ENCODE data around the gene SYNPR. TPM values are rescaled to one million over a fixed set of nuclear protein-coding genes. Genes with fewer than 3 reads are reported as not detected.

The SYNPR gene
- total RNA-seq, 2 donors from 2014 or later, result not detected

DNA sequence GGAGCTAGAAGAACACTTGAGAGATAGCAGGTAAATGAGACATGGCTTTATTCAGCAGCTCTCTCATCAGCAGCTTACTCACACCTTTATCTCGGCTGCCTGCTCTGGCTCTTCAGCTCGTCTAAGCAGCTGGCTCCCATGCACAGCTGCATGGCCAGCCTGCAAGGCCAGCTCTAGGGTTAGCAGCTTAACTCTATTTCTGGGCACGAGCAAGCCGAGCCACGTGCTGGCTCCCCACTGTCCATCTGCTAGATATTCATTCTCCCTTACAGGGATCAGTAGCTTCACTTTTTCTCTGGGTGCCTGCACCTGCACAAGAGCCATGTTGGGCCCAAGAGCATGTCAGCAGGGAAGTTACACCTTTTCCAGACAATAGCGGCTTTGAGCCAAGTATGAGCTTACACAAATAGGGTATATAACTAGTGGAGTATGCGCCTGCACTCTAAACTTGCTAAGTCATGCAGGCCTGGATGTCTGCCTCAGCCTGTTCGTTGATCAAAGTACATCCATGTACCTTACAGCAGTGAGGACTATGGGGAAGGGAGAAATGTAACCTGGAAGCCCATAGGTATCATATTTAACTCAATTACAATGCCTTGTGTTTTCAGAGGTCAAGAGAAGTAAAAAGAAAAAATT, 199.5 kb downstream of the SYNPR start:
- no peaks in the 10 kb centered on the region for H3K27me3 ChIP-seq (replicated peaks; ENCODE audit: insufficient read depth)
- no peaks in the 10 kb centered on the region for H3K9me3 ChIP-seq
- no peak for DNase-seq (ENCODE audit: low spot score)
- H3K4me1 ChIP-seq (ENCODE audit: control insufficient read depth in 1 of 2, low read depth in 2 of 2), result no peaks in the 10 kb centered on the region
- no peak overlapping the region for H3K4me3 ChIP-seq
- no peak for ATAC-seq (ENCODE audit: insufficient number of reproducible peaks, low FRiP score, low read depth)
- TF ChIP-seq, protein P1, sequence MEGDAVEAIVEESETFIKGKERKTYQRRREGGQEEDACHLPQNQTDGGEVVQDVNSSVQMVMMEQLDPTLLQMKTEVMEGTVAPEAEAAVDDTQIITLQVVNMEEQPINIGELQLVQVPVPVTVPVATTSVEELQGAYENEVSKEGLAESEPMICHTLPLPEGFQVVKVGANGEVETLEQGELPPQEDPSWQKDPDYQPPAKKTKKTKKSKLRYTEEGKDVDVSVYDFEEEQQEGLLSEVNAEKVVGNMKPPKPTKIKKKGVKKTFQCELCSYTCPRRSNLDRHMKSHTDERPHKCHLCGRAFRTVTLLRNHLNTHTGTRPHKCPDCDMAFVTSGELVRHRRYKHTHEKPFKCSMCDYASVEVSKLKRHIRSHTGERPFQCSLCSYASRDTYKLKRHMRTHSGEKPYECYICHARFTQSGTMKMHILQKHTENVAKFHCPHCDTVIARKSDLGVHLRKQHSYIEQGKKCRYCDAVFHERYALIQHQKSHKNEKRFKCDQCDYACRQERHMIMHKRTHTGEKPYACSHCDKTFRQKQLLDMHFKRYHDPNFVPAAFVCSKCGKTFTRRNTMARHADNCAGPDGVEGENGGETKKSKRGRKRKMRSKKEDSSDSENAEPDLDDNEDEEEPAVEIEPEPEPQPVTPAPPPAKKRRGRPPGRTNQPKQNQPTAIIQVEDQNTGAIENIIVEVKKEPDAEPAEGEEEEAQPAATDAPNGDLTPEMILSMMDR (IDR thresholded peaks at IDR 0.05), result no peak
- H3K36me3 ChIP-seq, result no peaks in the 10 kb centered on the region
- H3K27ac ChIP-seq, result no peak overlapping the region

DNA sequence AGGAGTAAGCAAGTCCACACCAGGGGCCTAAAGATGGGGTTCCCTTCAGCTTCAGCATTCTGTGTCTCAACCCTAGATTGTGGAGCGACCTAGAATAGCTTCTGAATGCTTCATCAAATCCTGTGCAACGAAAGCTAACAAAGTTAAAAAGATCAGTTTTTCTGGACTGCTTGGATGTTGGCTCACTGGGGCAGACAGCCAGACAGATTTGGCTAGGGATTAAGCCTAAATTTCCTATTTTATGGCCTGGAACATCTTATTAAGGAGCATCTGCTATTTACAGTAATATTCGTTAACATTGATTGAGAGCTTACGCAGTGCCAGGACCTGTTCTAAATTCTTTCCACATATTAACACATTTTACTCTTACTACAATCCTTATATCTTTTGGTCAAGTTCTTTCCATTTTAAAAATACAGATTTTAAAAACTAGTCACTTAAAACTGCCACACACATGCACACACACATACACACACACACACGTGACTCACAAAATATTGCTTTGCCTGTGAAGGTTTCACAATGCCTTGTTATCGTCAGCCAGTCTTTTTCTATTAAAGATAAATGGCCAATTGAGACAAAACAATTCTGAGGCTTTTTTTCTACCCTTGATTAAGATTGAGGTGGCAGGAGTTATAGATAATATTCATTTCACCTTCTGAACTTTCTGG, 201.0 kb downstream of the SYNPR start:
- DNase-seq (ENCODE audit: low spot score), result no peak

DNA sequence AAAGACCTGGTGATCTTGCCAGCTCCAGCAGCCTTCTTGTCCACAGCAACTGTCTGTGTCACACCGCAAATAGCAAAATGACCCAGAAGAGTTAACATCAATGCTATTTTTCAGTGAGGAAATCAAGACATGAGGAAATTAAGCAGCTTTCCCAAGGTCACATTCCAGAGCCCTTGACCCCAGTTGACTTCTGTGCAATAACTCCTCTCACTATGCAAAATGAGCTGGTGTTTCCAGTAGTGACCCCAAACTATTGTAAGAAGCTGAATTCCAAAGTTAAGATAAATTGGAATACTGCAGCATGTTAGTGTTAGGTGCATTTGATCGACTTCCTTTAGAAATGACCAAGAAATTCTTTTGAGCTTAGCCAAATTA, 201.5 kb downstream of the SYNPR start:
- no peak for DNase-seq (ENCODE audit: low spot score)
- no peak overlapping the region for H3K4me3 ChIP-seq
- ATAC-seq (ENCODE audit: insufficient number of reproducible peaks, low FRiP score, low read depth), result no peak
- H3K36me3 ChIP-seq, result no peaks in the 10 kb centered on the region
- H3K27me3 ChIP-seq (replicated peaks; ENCODE audit: insufficient read depth), result no peaks in the 10 kb centered on the region
- TF ChIP-seq, protein P1 (IDR thresholded peaks at IDR 0.05), result no peak
- H3K27ac ChIP-seq, result no peak overlapping the region
- no peaks in the 10 kb centered on the region for H3K4me1 ChIP-seq (ENCODE audit: control insufficient read depth in 1 of 2, low read depth in 2 of 2)
- no peaks in the 10 kb centered on the region for H3K9me3 ChIP-seq

More for the DNA sequence above, 201.0 kb downstream of the SYNPR start:
- H3K27me3 ChIP-seq (replicated peaks; ENCODE audit: insufficient read depth), result no peaks in the 10 kb centered on the region
- H3K27ac ChIP-seq, result no peak overlapping the region
- no peaks in the 10 kb centered on the region for H3K9me3 ChIP-seq
- no peak overlapping the region for H3K4me3 ChIP-seq
- TF ChIP-seq, protein P1 (IDR thresholded peaks at IDR 0.05), result no peak
- no peaks in the 10 kb centered on the region for H3K4me1 ChIP-seq (ENCODE audit: control insufficient read depth in 1 of 2, low read depth in 2 of 2)
- H3K36me3 ChIP-seq, result no peaks in the 10 kb centered on the region
- ATAC-seq (ENCODE audit: insufficient number of reproducible peaks, low FRiP score, low read depth), result no peak

DNA sequence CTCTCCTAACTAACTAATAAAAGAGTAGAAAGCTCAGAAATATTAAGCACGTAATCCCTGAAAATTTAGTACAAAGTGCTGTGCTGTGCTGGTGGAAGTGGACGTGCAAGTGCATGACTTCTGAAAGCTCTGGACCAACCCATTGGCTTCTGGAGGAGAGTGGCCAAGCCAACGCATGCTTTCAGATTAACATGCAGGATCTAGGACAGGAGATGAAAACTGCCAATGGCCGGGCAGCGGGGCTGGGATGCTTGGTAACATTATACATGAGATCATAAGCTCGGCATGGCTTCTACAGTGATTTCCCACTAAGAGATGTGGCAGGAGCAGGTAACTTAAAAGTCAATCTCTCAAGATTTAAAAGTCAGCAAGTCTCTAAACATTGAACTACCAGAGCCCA, 203.5 kb downstream of the SYNPR start:
- Histone ChIP-seq H3K4me1 (ENCODE audit: control insufficient read depth in 1 of 2, low read depth in 2 of 2) (no peaks in the 10 kb centered on the region), H3K36me3 (no peaks in the 10 kb centered on the region), H3K9me3 (no peaks in the 10 kb centered on the region), H3K27me3 (replicated peaks; ENCODE audit: insufficient read depth) (no peaks in the 10 kb centered on the region), H3K27ac (no peak overlapping the region), H3K4me3 (no peak overlapping the region)
- DNase-seq (ENCODE audit: low spot score) (no peak), ATAC-seq (ENCODE audit: insufficient number of reproducible peaks, low FRiP score, low read depth) (no peak)
- TF ChIP-seq, protein P1 (IDR thresholded peaks at IDR 0.05), result no peak

DNA sequence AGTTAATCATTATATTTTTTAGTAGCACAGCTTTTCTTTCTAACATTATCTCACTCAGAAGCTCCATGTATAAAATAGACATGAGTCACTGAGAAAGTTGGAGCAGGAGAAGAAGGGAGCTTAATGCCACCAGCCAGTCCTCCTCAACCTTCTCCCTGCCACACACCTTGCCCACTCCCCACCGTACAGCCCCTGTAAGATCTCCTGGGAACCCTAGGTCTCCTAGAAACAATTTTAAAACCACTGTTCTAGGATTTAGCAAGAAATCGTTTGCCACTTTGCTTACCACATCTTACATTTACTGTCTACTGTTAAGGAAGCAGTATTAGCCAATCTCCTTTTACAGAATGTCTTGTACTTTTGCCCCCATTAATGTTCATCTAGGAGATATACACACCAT, 204.2 kb downstream of the SYNPR start:
- Histone ChIP-seq H3K4me3 (no peak overlapping the region), H3K36me3 (no peaks in the 10 kb centered on the region), H3K27me3 (replicated peaks; ENCODE audit: insufficient read depth) (no peaks in the 10 kb centered on the region), H3K4me1 (ENCODE audit: control insufficient read depth in 1 of 2, low read depth in 2 of 2) (no peaks in the 10 kb centered on the region), H3K9me3 (no peaks in the 10 kb centered on the region), H3K27ac (no peak overlapping the region)
- DNase-seq (ENCODE audit: low spot score) (no peak), ATAC-seq (ENCODE audit: insufficient number of reproducible peaks, low FRiP score, low read depth) (no peak)
- TF ChIP-seq, protein P1 (IDR thresholded peaks at IDR 0.05), result no peak
